Measurements from ENCODE around the gene CLIC6. TPM values are rescaled to one million over a fixed set of nuclear protein-coding genes. Genes with fewer than 3 reads are reported as not detected.

Gene CLIC6
- total and polyA plus RNA-seq, 9 of the 15 experiments (the other 6 are each of a cell fraction or from before 2014, with no cell fraction given): not detected

DNA sequence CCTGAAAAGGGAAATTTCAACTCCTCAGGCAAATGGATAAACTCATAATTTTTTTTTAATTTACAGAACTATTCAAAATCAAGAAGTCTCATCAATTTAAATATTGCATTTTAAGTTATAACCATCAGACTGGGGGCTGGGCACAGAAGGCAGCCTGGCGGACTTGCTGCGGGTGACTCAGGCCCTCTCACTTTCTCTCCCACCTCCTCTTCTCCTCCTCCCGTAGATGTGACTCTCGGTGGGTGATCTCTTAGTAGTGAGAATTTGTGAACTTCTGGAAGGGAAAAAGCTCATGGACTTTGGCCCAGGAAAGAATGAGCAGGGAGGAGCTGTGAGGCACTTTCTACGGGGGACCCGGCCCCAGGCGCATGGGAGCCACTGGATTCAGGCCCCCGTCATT is 32.9 kb downstream of the CLIC6 start:
- peaks cover 0 to under 1% of the 10 kb centered on the region in 2 experiments; a peak in 1 of 5 replicates for H3K4me1 ChIP-seq (replicated peaks in 1 of 2; ENCODE audit: control insufficient read depth in 2 of 2, insufficient read depth in 2 of 2, low read length in 2 of 2)
- H3K4me2 ChIP-seq (ENCODE audit: insufficient read depth, low read length): no peak overlapping the region
- no peak overlapping the region for H2AFZ ChIP-seq (ENCODE audit: low read depth, low read length)
- H3K9ac ChIP-seq (ENCODE audit: insufficient read depth in 1 of 2, low read depth in 2 of 2, low read length in 2 of 2): no peak overlapping the region
- POLR2A ChIA-PET: no interaction called here
- ATAC-seq: no peak
- H3K27me3 ChIP-seq (ENCODE audit: control insufficient read depth in 2 of 2, insufficient read depth in 2 of 2, low read length in 2 of 2): peaks cover 53 to 67% of the 10 kb centered on the region in 2 experiments; a peak in 4 of 5 replicates
- no peak for FAIRE-seq
- H3K4me3 ChIP-seq: no peak overlapping the region
- in situ Hi-C loops (cut with MboI) (no loop called here), intact Hi-C loops (cut with micrococcal nuclease) (no loop called here)
- H3K27ac ChIP-seq (ENCODE audit: extremely low read depth, low read depth, low read length): no peak overlapping the region
- TF ChIP-seq ZKSCAN3 (CRISPR knock-in tag; IDR thresholded peaks at IDR 0.05): no peak
- no peak for TF ChIP-seq NCOA2 (IDR thresholded peaks at IDR 0.05; ENCODE audit: partially characterized antibody in 2 of 2)
- no peak for TF ChIP-seq ZSCAN29 (IDR thresholded peaks at IDR 0.05)
- no peak for TF ChIP-seq MBD2 (IDR thresholded peaks at IDR 0.05; ENCODE audit: borderline replicate concordance, low read depth)
- TF ChIP-seq ZNF75A (CRISPR knock-in tag; IDR thresholded peaks at IDR 0.05): no peak
- TF ChIP-seq U2AF2 (optimal IDR thresholded peaks at IDR 0.05; ENCODE audit: low read depth, low read length): no peak
- TF ChIP-seq XRCC4 (IDR thresholded peaks at IDR 0.05; ENCODE audit: extremely low read depth, insufficient read depth, insufficient read length): no peak
- TF ChIP-seq JUND (IDR thresholded peaks at IDR 0.05; ENCODE audit: borderline replicate concordance, low read depth, low read length): no peak
- TF ChIP-seq JUND (tag; IDR thresholded peaks at IDR 0.05; ENCODE audit: borderline replicate concordance, low read depth, low read length): no peak
- TF ChIP-seq, protein P1, sequence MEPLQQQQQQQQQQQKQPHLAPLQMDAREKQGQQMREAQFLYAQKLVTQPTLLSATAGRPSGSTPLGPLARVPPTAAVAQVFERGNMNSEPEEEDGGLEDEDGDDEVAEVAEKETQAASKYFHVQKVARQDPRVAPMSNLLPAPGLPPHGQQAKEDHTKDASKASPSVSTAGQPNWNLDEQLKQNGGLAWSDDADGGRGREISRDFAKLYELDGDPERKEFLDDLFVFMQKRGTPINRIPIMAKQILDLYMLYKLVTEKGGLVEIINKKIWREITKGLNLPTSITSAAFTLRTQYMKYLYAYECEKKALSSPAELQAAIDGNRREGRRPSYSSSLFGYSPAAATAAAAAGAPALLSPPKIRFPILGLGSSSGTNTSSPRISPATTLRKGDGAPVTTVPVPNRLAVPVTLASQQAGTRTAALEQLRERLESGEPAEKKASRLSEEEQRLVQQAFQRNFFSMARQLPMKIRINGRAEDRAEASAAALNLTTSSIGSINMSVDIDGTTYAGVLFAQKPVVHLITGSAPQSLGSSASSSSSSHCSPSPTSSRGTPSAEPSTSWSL (CRISPR knock-in tag; IDR thresholded peaks at IDR 0.05; ENCODE audit: borderline replicate concordance): no peak
- TF ChIP-seq ZNF511 (CRISPR knock-in tag; IDR thresholded peaks at IDR 0.05): no peak
- no peak for DNase-seq (ENCODE audit: extremely low read depth in 1 of 4, low spot score in 3 of 4)
- no TSS peak for BruUV-seq (replicated peaks)
- H3K36me3 ChIP-seq (ENCODE audit: control insufficient read depth, insufficient read depth, low read length): no peaks in the 10 kb centered on the region
- no peaks in the 10 kb centered on the region for H3K9me3 ChIP-seq (replicated peaks; ENCODE audit: control insufficient read depth, insufficient read depth, low read depth, low read length)
- H4K20me1 ChIP-seq (replicated peaks; ENCODE audit: control insufficient read depth, insufficient read depth, low read length): peaks cover 2% of the 10 kb centered on the region; the same call in 1 of the 2 replicates
- H3K79me2 ChIP-seq (ENCODE audit: control insufficient read depth, insufficient read depth, low read length): no peaks in the 10 kb centered on the region
- CTCF ChIA-PET (ENCODE audit: low intra/inter-chr PET ratio): no interaction called here
- 21% methylated on average over 8 of the region's 8 CpGs for WGBS (ENCODE audit: insufficient coverage, low coverage, missing lambda C conversion rate)
- H3K9me1 ChIP-seq (ENCODE audit: control insufficient read depth, insufficient read depth, low read length): no peaks in the 10 kb centered on the region
